Liver (tissue), 9 donors: ENCODE data around the gene ECHS1. TPM values are rescaled to one million over a fixed set of nuclear protein-coding genes. Genes with fewer than 3 reads are reported as not detected.

ENCODE experiments used
- DNase-seq: peaks from one replicate; pipeline ENCODE4 v3.0.0-alpha.2; 2017; ENCODE audit warnings: low spot score
- H3K27ac ChIP-seq, 2 donors: one replicate each; pipeline ENCODE4 v1.7.0; 2013; ENCODE audit warnings: inconsistent platforms in 2 of 2, low read length in 2 of 2, control low read depth in 1 of 2, low read depth in 1 of 2, mild to moderate bottlenecking in 1 of 2
- H3K27me3 ChIP-seq, 4 donors: one replicate each; pipeline versions ENCODE4 v1.6.1 to v1.7.0; 2013; ENCODE audit warnings: low read length in 3 of 4, inconsistent platforms in 1 of 4, mild to moderate bottlenecking in 1 of 4, moderate library complexity in 1 of 4; ENCODE audit not compliant: control insufficient read depth in 4 of 4, insufficient read depth in 4 of 4
- H3K36me3 ChIP-seq, 4 donors: one replicate each; pipeline versions ENCODE4 v1.6.1 to v1.7.0; 2013; ENCODE audit warnings: low read length in 3 of 4, mild to moderate bottlenecking in 3 of 4, low read depth in 1 of 4, moderate library complexity in 1 of 4; ENCODE audit not compliant: control insufficient read depth in 4 of 4, insufficient read depth in 3 of 4
- H3K4me1 ChIP-seq, 4 donors: one replicate each; pipeline versions ENCODE4 v1.6.1 to v1.7.0; 2013; ENCODE audit warnings: low read length in 3 of 4, mild to moderate bottlenecking in 3 of 4, moderate library complexity in 1 of 4; ENCODE audit not compliant: control insufficient read depth in 4 of 4, insufficient read depth in 4 of 4
- H3K4me3 ChIP-seq, 3 donors: one replicate each; pipeline versions ENCODE4 v1.6.1 to v1.7.0; 2013; ENCODE audit warnings: low read length in 3 of 3, control low read depth in 1 of 3, low read depth in 1 of 3, mild to moderate bottlenecking in 1 of 3
- H3K9ac ChIP-seq, 2 donors: one replicate each; pipeline ENCODE4 v1.7.0; 2013; ENCODE audit warnings: low read length in 2 of 2, mild to moderate bottlenecking in 2 of 2, moderate library complexity in 2 of 2, control low read depth in 1 of 2, low read depth in 1 of 2
- H3K9me3 ChIP-seq, 4 donors: one replicate each; pipeline versions ENCODE4 v1.6.1 to v1.7.0; 2013; ENCODE audit warnings: low read length in 3 of 4; ENCODE audit not compliant: control insufficient read depth in 4 of 4
- EGR1 ChIP-seq, 2 donors: IDR thresholded peaks; 2 replicates each; pipeline ENCODE4 v1.6.1; 2016 to 2018; ENCODE audit warnings: antibody characterized with exemption in 2 of 2, low read depth in 2 of 2
- FOXA1 ChIP-seq: IDR thresholded peaks from 2 replicates; pipeline ENCODE4 v1.6.1; 2016; ENCODE audit warnings: antibody characterized with exemption
- FOXA2 ChIP-seq: IDR thresholded peaks from 2 replicates; pipeline ENCODE4 v1.6.1; 2016; ENCODE audit warnings: antibody characterized with exemption
- GABPA ChIP-seq, 2 donors: IDR thresholded peaks in 1 of 2; conservative IDR thresholded peaks in 1 of 2; 2 replicates each; pipeline ENCODE4 v1.6.1; 2016; ENCODE audit warnings: antibody characterized with exemption in 2 of 2, mild to moderate bottlenecking in 1 of 2, moderate library complexity in 1 of 2
- HNF4A ChIP-seq, 2 donors: conservative IDR thresholded peaks; 2 replicates each; pipeline ENCODE4 v1.6.1; 2016; ENCODE audit warnings: antibody characterized with exemption in 2 of 2, mild to moderate bottlenecking in 2 of 2
- HNF4G ChIP-seq: IDR thresholded peaks from 2 replicates; pipeline ENCODE4 v1.6.1; 2016; ENCODE audit warnings: antibody characterized with exemption
- JUND ChIP-seq, 2 donors: IDR thresholded peaks; 2 replicates each; pipeline ENCODE4 v1.6.1; 2016; ENCODE audit warnings: antibody characterized with exemption in 2 of 2
- NR2F2 ChIP-seq: IDR thresholded peaks from 2 replicates; pipeline ENCODE4 v1.6.1; 2016; ENCODE audit warnings: antibody characterized with exemption
- RAD21 ChIP-seq, 2 donors: IDR thresholded peaks; 2 replicates each; pipeline ENCODE4 v1.6.1; 2016; ENCODE audit warnings: antibody characterized with exemption in 2 of 2, mild to moderate bottlenecking in 2 of 2
- RXRA ChIP-seq, 2 donors: IDR thresholded peaks; 2 replicates each; pipeline ENCODE4 v1.6.1; 2017 to 2018; ENCODE audit warnings: antibody characterized with exemption in 2 of 2, mild to moderate bottlenecking in 1 of 2
- SP1 ChIP-seq: IDR thresholded peaks from 2 replicates; pipeline ENCODE4 v1.6.1; 2018; ENCODE audit warnings: antibody characterized with exemption, mild to moderate bottlenecking
- TAF1 ChIP-seq: conservative IDR thresholded peaks from 2 replicates; pipeline ENCODE4 v1.6.1; 2016; ENCODE audit warnings: antibody characterized with exemption, mild to moderate bottlenecking
- YY1 ChIP-seq: IDR thresholded peaks from 2 replicates; pipeline ENCODE4 v1.6.1; 2016; ENCODE audit warnings: antibody characterized with exemption, mild to moderate bottlenecking
- WGBS: extraction: QIAGEN DNeasy Blood & Tissue Kit; methylation state at CpG from one replicate; pipeline ENCODE4 v1.1.7; 2013; 5-methylcytosine and 5-hydroxymethylcytosine counted together
- polyA plus RNA-seq, 2 donors: library from polyadenylated mRNA; stranded (reverse) in 1 of 2; unstranded in 1 of 2; fragments of 200-250 nt in 1 of 2; fragments of >200 nt in 1 of 2; fragmentation: Nextera tagmentation in 1 of 2; extraction: Ambion mirVana in 1 of 2; gene quantifications; one replicate each; pipeline versions ENCODE4 v1.2.1 to v1.2.3, GENCODE V29; 2013 to 2015
- total RNA-seq, 2 donors: library from RNA; depleted of rRNA; stranded (reverse); fragments of >200 nt; gene quantifications; one replicate each; pipeline ENCODE4 v1.2.3, GENCODE V29; 2014
- TF ChIP-seq, protein P1 (sequence below): IDR thresholded peaks from 2 replicates; pipeline ENCODE4 v1.6.1; 2016; ENCODE audit warnings: antibody characterized with exemption
- TF ChIP-seq, protein P2 (sequence below): IDR thresholded peaks from 2 replicates; pipeline ENCODE4 v1.6.1; 2016; ENCODE audit warnings: antibody characterized with exemption
- TF ChIP-seq, protein P3 (sequence below): IDR thresholded peaks from 2 replicates; pipeline ENCODE4 v1.6.1; 2016; ENCODE audit warnings: antibody characterized with exemption, mild to moderate bottlenecking
- TF ChIP-seq, protein P4 (sequence below): IDR thresholded peaks from 2 replicates; pipeline ENCODE4 v1.6.1; 2016; ENCODE audit warnings: antibody characterized with exemption
- TF ChIP-seq, protein P5 (sequence below): fragments of 150-350 bp; IDR thresholded peaks from 2 replicates; pipeline ENCODE4 v1.5.1; 2017; ENCODE audit warnings: improper control_type of control experiment, low read depth, low read length; ENCODE audit not compliant: missing input control
- donor health status: healthy.
- donor health status: healthy.
- donor health status: healthy.
- donor health status: healthy.
- donor health status: healthy.

ECHS1 gene
- total and polyA plus RNA-seq, 4 donors: 41.5 to 849 (median 354) TPM

DNA sequence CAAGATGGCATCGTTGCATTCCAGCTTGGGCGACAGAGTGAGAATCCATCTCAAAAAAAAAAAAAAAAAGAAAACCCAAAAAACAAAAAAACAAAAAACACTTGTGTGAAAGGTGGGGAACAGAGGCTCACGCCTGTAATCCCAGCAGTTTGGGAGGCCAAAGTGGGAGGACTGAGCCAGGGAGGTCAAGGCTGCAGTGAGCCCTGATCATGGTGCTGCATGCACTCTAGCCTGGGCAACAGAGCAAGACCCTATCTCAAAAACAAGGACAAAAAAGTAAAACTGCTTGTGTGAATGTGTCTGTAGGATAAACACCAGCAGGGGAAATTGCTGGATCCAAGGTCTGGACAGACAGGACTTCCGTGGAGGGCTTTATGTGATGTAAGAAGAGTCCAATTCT is 10.4 kb upstream of the ECHS1 start:
- Histone ChIP-seq H3K9me3 (no peaks in the 10 kb centered on the region), H3K36me3 (peaks cover 0 to 18% (median 8%) of the 10 kb centered on the region in 4 donors), H3K27ac (no peak overlapping the region), H3K27me3 (no peaks in the 10 kb centered on the region), H3K4me3 (no peak overlapping the region), H3K9ac (no peak overlapping the region), H3K4me1 (peaks cover 3 to 19% (median 10%) of the 10 kb centered on the region in 4 donors)
- WGBS: 96% methylated on average over 4 of the region's 4 CpGs
- DNase-seq: no peak
- TF ChIP-seq FOXA1 (no peak), RXRA (IDR thresholded peaks at IDR 0.05) (no peak), NR2F2 (no peak), HNF4A (conservative IDR thresholded peaks at IDR 0.05) (no peak), JUND (IDR thresholded peaks at IDR 0.05) (no peak), YY1 (no peak), SP1 (no peak), FOXA2 (no peak), GABPA (IDR thresholded peaks at IDR 0.05 in 1 of 2, conservative IDR thresholded peaks at IDR 0.05 in 1 of 2) (no peak), HNF4G (no peak), RAD21 (IDR thresholded peaks at IDR 0.05) (no peak), TAF1 (no peak)
- TF ChIP-seq, protein P1, sequence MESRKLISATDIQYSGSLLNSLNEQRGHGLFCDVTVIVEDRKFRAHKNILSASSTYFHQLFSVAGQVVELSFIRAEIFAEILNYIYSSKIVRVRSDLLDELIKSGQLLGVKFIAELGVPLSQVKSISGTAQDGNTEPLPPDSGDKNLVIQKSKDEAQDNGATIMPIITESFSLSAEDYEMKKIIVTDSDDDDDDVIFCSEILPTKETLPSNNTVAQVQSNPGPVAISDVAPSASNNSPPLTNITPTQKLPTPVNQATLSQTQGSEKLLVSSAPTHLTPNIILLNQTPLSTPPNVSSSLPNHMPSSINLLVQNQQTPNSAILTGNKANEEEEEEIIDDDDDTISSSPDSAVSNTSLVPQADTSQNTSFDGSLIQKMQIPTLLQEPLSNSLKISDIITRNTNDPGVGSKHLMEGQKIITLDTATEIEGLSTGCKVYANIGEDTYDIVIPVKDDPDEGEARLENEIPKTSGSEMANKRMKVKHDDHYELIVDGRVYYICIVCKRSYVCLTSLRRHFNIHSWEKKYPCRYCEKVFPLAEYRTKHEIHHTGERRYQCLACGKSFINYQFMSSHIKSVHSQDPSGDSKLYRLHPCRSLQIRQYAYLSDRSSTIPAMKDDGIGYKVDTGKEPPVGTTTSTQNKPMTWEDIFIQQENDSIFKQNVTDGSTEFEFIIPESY: no peak
- TF ChIP-seq, protein P2, sequence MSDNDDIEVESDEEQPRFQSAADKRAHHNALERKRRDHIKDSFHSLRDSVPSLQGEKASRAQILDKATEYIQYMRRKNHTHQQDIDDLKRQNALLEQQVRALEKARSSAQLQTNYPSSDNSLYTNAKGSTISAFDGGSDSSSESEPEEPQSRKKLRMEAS: no peak
- TF ChIP-seq, protein P3, sequence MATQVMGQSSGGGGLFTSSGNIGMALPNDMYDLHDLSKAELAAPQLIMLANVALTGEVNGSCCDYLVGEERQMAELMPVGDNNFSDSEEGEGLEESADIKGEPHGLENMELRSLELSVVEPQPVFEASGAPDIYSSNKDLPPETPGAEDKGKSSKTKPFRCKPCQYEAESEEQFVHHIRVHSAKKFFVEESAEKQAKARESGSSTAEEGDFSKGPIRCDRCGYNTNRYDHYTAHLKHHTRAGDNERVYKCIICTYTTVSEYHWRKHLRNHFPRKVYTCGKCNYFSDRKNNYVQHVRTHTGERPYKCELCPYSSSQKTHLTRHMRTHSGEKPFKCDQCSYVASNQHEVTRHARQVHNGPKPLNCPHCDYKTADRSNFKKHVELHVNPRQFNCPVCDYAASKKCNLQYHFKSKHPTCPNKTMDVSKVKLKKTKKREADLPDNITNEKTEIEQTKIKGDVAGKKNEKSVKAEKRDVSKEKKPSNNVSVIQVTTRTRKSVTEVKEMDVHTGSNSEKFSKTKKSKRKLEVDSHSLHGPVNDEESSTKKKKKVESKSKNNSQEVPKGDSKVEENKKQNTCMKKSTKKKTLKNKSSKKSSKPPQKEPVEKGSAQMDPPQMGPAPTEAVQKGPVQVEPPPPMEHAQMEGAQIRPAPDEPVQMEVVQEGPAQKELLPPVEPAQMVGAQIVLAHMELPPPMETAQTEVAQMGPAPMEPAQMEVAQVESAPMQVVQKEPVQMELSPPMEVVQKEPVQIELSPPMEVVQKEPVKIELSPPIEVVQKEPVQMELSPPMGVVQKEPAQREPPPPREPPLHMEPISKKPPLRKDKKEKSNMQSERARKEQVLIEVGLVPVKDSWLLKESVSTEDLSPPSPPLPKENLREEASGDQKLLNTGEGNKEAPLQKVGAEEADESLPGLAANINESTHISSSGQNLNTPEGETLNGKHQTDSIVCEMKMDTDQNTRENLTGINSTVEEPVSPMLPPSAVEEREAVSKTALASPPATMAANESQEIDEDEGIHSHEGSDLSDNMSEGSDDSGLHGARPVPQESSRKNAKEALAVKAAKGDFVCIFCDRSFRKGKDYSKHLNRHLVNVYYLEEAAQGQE: no peak
- TF ChIP-seq, protein P4, sequence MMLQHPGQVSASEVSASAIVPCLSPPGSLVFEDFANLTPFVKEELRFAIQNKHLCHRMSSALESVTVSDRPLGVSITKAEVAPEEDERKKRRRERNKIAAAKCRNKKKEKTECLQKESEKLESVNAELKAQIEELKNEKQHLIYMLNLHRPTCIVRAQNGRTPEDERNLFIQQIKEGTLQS: no peak

DNA sequence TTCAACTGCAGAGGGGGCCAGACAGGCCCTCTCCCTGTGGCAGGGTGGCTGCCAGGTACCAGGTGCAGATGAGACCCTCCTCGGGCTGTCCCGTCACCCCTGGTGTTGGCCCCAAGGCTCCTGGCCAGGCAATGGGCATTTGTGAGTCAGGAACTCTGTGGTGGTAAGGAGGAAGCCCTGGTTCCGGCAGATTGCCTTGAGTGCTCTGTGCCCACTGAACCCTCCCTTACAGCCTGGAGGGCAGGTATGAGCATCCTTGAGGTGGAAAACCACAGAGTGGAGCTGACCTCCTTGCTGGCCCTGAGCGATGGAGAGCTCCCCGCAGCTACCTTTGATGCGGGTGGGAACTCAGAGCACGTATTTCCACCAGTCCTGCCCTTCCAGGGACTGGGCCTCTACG is 7.9 kb upstream of the ECHS1 start:
- Histone ChIP-seq H3K36me3 (peaks cover 0 to 18% (median 8%) of the 10 kb centered on the region in 4 donors), H3K4me3 (no peak overlapping the region), H3K4me1 (peaks cover 12 to 38% (median 23%) of the 10 kb centered on the region in 4 donors), H3K27ac (no peak overlapping the region), H3K9me3 (no peaks in the 10 kb centered on the region), H3K27me3 (no peaks in the 10 kb centered on the region), H3K9ac (no peak overlapping the region)
- WGBS: 91% methylated on average over 8 of the region's 8 CpGs
- TF ChIP-seq TAF1 (no peak), HNF4G (no peak), RAD21 (IDR thresholded peaks at IDR 0.05) (no peak), EGR1 (IDR thresholded peaks at IDR 0.05; ENCODE audit: low read depth in 2 of 2) (no peak)
- TF ChIP-seq, protein P5, sequence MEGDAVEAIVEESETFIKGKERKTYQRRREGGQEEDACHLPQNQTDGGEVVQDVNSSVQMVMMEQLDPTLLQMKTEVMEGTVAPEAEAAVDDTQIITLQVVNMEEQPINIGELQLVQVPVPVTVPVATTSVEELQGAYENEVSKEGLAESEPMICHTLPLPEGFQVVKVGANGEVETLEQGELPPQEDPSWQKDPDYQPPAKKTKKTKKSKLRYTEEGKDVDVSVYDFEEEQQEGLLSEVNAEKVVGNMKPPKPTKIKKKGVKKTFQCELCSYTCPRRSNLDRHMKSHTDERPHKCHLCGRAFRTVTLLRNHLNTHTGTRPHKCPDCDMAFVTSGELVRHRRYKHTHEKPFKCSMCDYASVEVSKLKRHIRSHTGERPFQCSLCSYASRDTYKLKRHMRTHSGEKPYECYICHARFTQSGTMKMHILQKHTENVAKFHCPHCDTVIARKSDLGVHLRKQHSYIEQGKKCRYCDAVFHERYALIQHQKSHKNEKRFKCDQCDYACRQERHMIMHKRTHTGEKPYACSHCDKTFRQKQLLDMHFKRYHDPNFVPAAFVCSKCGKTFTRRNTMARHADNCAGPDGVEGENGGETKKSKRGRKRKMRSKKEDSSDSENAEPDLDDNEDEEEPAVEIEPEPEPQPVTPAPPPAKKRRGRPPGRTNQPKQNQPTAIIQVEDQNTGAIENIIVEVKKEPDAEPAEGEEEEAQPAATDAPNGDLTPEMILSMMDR: no peak
- TF ChIP-seq, protein P1: no peak
- TF ChIP-seq, protein P3: no peak
- DNase-seq: no peak
